Esophagus muscularis mucosa (tissue), 4 donors: Measurements from ENCODE around the gene IFT88.

Experiments
- CTCF ChIP-seq, 3 experiments: fragments of 200-600 bp in 2 of 3; fragments of 450-650 bp in 1 of 3; sonication (generic) in 2 of 3; IDR thresholded peaks; one replicate each; pipeline ENCODE4 v1.5.1; 2017 to 2019; ENCODE audit warnings: antibody characterized with exemption in 3 of 3, mild to moderate bottlenecking in 2 of 3, moderate library complexity in 1 of 3
- EP300 ChIP-seq: sonication (generic); formaldehyde crosslinking; IDR thresholded peaks from one replicate; pipeline ENCODE4 v1.6.1; 2017; ENCODE audit warnings: antibody characterized with exemption
- POLR2A ChIP-seq: fragments of 450-650 bp; IDR thresholded peaks from one replicate; pipeline ENCODE4 v1.6.1; 2017; ENCODE audit warnings: antibody characterized with exemption, moderate library complexity, mild to moderate bottlenecking, low read depth
- POLR2AphosphoS5 ChIP-seq, 2 donors: sonication (generic); formaldehyde crosslinking; IDR thresholded peaks; one replicate each; pipeline ENCODE4 v1.6.1; 2017; ENCODE audit warnings: antibody characterized with exemption in 2 of 2

- no peak for TF ChIP-seq CTCF (IDR thresholded peaks at IDR 0.05)
- TF ChIP-seq POLR2A = no peak
- no peak for TF ChIP-seq POLR2AphosphoS5 (IDR thresholded peaks at IDR 0.05)
- no peak for TF ChIP-seq EP300
Measured at GRCh38 chr13:20679879-20680278, 112.9 kb downstream of the IFT88 start.
